Glutamatergic neuron (in vitro differentiated cells): ENCODE results near the gene LRP6. TPM values are rescaled to one million over a fixed set of nuclear protein-coding genes. Genes with fewer than 3 reads are reported as not detected.
A peak's percentile ranks its signal among the peaks of the same experiment; 100 is the strongest.

Experiments
- DNase-seq: peaks from one replicate; pipeline ENCODE4 v3.0.0; 2022
- H3K27ac Mint-ChIP-seq: one replicate; pipeline ENCODE4 v1.8.0; 2020; ENCODE audit warnings: mild to moderate bottlenecking, mixed read lengths, inconsistent platforms; ENCODE audit not compliant: unreplicated experiment
- H3K27me3 Mint-ChIP-seq: one replicate; pipeline ENCODE4 v1.8.0; 2020; ENCODE audit warnings: mild to moderate bottlenecking, moderate library complexity, mixed read lengths, inconsistent platforms; ENCODE audit not compliant: unreplicated experiment
- H3K36me3 Mint-ChIP-seq: one replicate; pipeline ENCODE4 v1.8.0; 2020; ENCODE audit warnings: mild to moderate bottlenecking, mixed read lengths, inconsistent platforms; ENCODE audit not compliant: unreplicated experiment
- H3K4me1 Mint-ChIP-seq: one replicate; pipeline ENCODE4 v1.8.0; 2020; ENCODE audit warnings: mild to moderate bottlenecking, low read depth, mixed read lengths, inconsistent platforms; ENCODE audit not compliant: unreplicated experiment
- H3K4me3 Mint-ChIP-seq: one replicate; pipeline ENCODE4 v1.8.0; 2020; ENCODE audit warnings: mild to moderate bottlenecking, mixed read lengths, inconsistent platforms; ENCODE audit not compliant: unreplicated experiment
- H3K9me3 Mint-ChIP-seq: one replicate; pipeline ENCODE4 v1.8.0; 2020; ENCODE audit warnings: mild to moderate bottlenecking, moderate library complexity, mixed read lengths, inconsistent platforms; ENCODE audit not compliant: unreplicated experiment
- total RNA-seq: library from RNA; stranded (reverse); fragmentation: NEBNext Ultra II Directional; extraction: Animal tissue kit (Norgen Biotek cat#: 25700); gene quantifications from one replicate; pipeline ENCODE4 v1.2.1, GENCODE V29; 2021; ENCODE audit not compliant: unreplicated experiment
- TF ChIP-seq, protein P1 (sequence below): fragments of 200-600 bp; sonication (generic); IDR thresholded peaks from one replicate; pipeline ENCODE4 v1.5.0; 2021; ENCODE audit not compliant: partially characterized antibody, unreplicated experiment

The LRP6 gene
- total RNA-seq, 1 donor from 2014 or later: 48.3 TPM

DNA sequence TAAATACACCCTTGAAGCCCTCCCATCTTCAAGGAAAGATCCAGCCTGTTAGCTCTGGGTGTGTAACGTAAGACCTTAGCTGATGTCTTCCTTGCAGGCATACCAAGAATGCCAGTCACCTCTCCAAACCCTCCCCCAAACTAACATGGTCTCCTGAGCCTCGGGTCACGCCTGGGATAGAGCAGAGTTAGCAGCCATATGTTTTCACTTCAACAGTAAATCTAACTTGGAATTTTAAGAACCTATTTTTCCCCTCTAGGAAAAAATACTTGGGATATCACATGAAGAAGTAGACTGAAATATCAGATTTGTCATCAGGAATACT is 168.2 kb downstream of the LRP6 start:
- DNase-seq: no peak
- H3K4me3 Mint-ChIP-seq: no peak overlapping the region
- no peaks in the 10 kb centered on the region for H3K36me3 Mint-ChIP-seq
- H3K27me3 Mint-ChIP-seq: peaks cover 3% of the 10 kb centered on the region
- H3K9me3 Mint-ChIP-seq: peaks cover 2% of the 10 kb centered on the region
- peak overlapping the region; percentile 64 for H3K27ac Mint-ChIP-seq
- TF ChIP-seq, protein P1, sequence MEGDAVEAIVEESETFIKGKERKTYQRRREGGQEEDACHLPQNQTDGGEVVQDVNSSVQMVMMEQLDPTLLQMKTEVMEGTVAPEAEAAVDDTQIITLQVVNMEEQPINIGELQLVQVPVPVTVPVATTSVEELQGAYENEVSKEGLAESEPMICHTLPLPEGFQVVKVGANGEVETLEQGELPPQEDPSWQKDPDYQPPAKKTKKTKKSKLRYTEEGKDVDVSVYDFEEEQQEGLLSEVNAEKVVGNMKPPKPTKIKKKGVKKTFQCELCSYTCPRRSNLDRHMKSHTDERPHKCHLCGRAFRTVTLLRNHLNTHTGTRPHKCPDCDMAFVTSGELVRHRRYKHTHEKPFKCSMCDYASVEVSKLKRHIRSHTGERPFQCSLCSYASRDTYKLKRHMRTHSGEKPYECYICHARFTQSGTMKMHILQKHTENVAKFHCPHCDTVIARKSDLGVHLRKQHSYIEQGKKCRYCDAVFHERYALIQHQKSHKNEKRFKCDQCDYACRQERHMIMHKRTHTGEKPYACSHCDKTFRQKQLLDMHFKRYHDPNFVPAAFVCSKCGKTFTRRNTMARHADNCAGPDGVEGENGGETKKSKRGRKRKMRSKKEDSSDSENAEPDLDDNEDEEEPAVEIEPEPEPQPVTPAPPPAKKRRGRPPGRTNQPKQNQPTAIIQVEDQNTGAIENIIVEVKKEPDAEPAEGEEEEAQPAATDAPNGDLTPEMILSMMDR: no peak
- peaks cover 8% of the 10 kb centered on the region for H3K4me1 Mint-ChIP-seq

DNA sequence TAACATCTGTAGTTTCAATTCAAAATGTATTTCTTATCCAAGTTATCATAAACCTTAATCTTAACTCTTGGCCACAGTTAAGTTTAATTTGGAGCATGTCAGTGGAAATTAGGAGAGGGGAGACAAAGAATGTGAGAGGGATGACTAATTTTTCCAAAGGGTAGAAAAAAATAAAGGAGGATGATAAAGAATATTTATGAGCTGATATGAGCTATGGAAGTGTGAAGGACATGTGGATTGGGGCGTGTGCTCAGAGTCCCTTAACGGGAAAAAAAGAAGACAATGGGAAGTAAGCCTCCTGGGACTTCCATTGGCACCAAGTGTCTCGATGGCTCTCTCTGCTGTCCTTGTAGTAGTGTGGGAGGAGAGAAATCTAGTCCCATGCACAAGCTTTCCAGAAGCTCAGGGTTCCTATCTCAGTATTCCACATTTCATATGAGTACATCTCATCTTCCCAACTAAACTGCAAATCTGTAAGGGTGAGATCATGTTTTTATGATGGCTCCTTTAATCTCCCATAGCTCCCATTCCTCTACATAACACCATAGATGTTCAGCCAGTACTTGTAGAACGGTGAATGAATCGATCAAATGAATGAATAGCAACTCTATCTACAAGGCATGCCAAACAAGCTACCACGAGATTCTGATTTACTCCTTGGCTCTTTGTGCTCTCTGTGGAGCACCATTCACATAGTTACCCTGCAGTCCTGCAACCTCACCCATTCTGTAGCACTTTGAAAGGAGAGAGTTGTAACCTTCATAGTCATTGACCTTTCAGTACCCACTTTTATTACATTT is 168.8 kb downstream of the LRP6 start:
- Mint-ChIP-seq H3K4me1 (peaks cover 8% of the 10 kb centered on the region), H3K36me3 (no peaks in the 10 kb centered on the region), H3K27ac (no peak overlapping the region), H3K27me3 (peaks cover 3% of the 10 kb centered on the region), H3K4me3 (no peak overlapping the region), H3K9me3 (peaks cover 2% of the 10 kb centered on the region)
- DNase-seq: no peak
- TF ChIP-seq, protein P1: no peak

DNA sequence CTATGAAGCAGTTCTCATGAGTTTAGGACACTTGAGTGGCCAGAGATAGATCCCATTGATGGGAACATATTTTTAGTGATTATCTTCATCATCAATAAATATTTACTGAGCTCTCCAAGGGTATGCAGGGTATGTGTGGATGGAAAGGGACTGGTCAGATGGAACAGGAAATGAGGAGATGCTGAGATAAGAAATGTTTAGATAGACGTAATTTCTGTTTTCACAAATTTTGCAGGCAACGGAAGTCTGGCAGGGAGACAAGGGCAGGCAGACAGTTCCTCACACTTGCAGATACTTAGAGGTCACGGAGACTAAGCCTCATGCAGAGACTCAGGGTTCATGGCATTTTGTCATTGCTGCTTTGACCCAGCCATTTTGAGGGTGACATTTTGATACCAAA is 171.8 kb downstream of the LRP6 start:
- DNase-seq: no peak
- H3K27ac Mint-ChIP-seq: no peak overlapping the region
- H3K36me3 Mint-ChIP-seq: no peaks in the 10 kb centered on the region
- no peak overlapping the region for H3K4me3 Mint-ChIP-seq
- H3K4me1 Mint-ChIP-seq: peaks cover 10% of the 10 kb centered on the region
- no peaks in the 10 kb centered on the region for H3K27me3 Mint-ChIP-seq
- no peaks in the 10 kb centered on the region for H3K9me3 Mint-ChIP-seq
- TF ChIP-seq, protein P1: no peak

- Mint-ChIP-seq H3K27ac (no peak overlapping the region), H3K27me3 (no peaks in the 10 kb centered on the region), H3K4me3 (no peak overlapping the region), H3K36me3 (no peaks in the 10 kb centered on the region), H3K4me1 (peaks cover 10% of the 10 kb centered on the region), H3K9me3 (no peaks in the 10 kb centered on the region)
- no peak for DNase-seq
- TF ChIP-seq, protein P1: no peak
Observed at GRCh38 chr12:12094481-12094880, 172.4 kb downstream of the LRP6 start.

- H3K4me1 Mint-ChIP-seq: peaks cover 2% of the 10 kb centered on the region
- no peaks in the 10 kb centered on the region for H3K36me3 Mint-ChIP-seq
- no peaks in the 10 kb centered on the region for H3K27me3 Mint-ChIP-seq
- TF ChIP-seq, protein P1: no peak
- no peak overlapping the region for H3K27ac Mint-ChIP-seq
- no peak for DNase-seq
- H3K9me3 Mint-ChIP-seq: no peaks in the 10 kb centered on the region
- no peak overlapping the region for H3K4me3 Mint-ChIP-seq
Observed at GRCh38 chr12:12091977-12092663, 174.7 kb downstream of the LRP6 start.
